WERI-Rb-1 (cell line): Measurements from ENCODE around the gene CD99L2.

ENCODE experiments used
- DNase-seq: peaks from one replicate; pipeline ENCODE4 v3.0.0-alpha.2; 2020
- H3K27ac ChIP-seq: fragments of 250-450 bp; sonication (Bioruptor Pico); 2 replicates; pipeline ENCODE4 v1.5.1; 2020; ENCODE audit warnings: mild to moderate bottlenecking, moderate library complexity
- H3K27me3 ChIP-seq: fragments of 250-450 bp; sonication (Bioruptor Pico); 2 replicates; pipeline ENCODE4 v1.5.1; 2021; ENCODE audit warnings: mild to moderate bottlenecking, low read depth, moderate library complexity; ENCODE audit not compliant: insufficient read depth, severe bottlenecking
- H3K36me3 ChIP-seq: fragments of 250-450 bp; sonication (Bioruptor Pico); 2 replicates; pipeline ENCODE4 v1.5.1; 2020; ENCODE audit warnings: mild to moderate bottlenecking, moderate library complexity
- H3K4me3 ChIP-seq: 2 replicates; pipeline ENCODE4 v1.5.1; 2011; ENCODE audit warnings: low read depth, mild to moderate bottlenecking, control low read depth, low read length
- H3K9me3 ChIP-seq: fragments of 250-450 bp; sonication (Bioruptor Pico); 2 replicates; pipeline ENCODE4 v1.5.1; 2021; ENCODE audit warnings: mild to moderate bottlenecking, moderate library complexity; ENCODE audit not compliant: severe bottlenecking
- CTCF ChIP-seq: IDR thresholded peaks from 2 replicates; pipeline ENCODE4 v1.5.1; 2011; ENCODE audit warnings: low read depth, mild to moderate bottlenecking, control low read depth, inconsistent platforms, low read length

Gene CD99L2

GRCh38 chrX:150842198-150842685 lies 56.2 kb downstream of the CD99L2 start:
- H3K27me3 ChIP-seq: no peaks in the 10 kb centered on the region
- H3K36me3 ChIP-seq: no peaks in the 10 kb centered on the region
- no peak overlapping the region for H3K27ac ChIP-seq
- H3K9me3 ChIP-seq: no peaks in the 10 kb centered on the region
- no peak for DNase-seq
- no peak overlapping the region for H3K4me3 ChIP-seq
- TF ChIP-seq CTCF: no peak

- Histone ChIP-seq H3K27ac (no peak overlapping the region), H3K36me3 (no peaks in the 10 kb centered on the region), H3K4me3 (no peak overlapping the region), H3K27me3 (no peaks in the 10 kb centered on the region), H3K9me3 (no peaks in the 10 kb centered on the region)
- TF ChIP-seq CTCF: no peak
- DNase-seq: no peak
These were observed 56.8 kb downstream of the CD99L2 start for GRCh38 chrX:150841456-150842197.

- no peak for TF ChIP-seq CTCF
- Histone ChIP-seq H3K36me3 (no peaks in the 10 kb centered on the region), H3K9me3 (peaks cover 2% of the 10 kb centered on the region), H3K27ac (no peak overlapping the region), H3K4me3 (no peak overlapping the region), H3K27me3 (no peaks in the 10 kb centered on the region)
- DNase-seq: no peak
These were observed 60.6 kb downstream of the CD99L2 start for GRCh38 chrX:150837845-150838244.

- Histone ChIP-seq H3K27ac (no peak overlapping the region), H3K4me3 (no peak overlapping the region), H3K27me3 (no peaks in the 10 kb centered on the region), H3K9me3 (peaks cover 2% of the 10 kb centered on the region), H3K36me3 (no peaks in the 10 kb centered on the region)
- DNase-seq: no peak
- no peak for TF ChIP-seq CTCF
These were observed 63.8 kb downstream of the CD99L2 start for GRCh38 chrX:150834695-150835094.

GRCh38 chrX:150833454-150834056 lies 64.9 kb downstream of the CD99L2 start:
- DNase-seq: no peak
- no peak overlapping the region for H3K27ac ChIP-seq
- no peak for TF ChIP-seq CTCF
- peaks cover 2% of the 10 kb centered on the region for H3K9me3 ChIP-seq
- H3K36me3 ChIP-seq: no peaks in the 10 kb centered on the region
- H3K27me3 ChIP-seq: no peaks in the 10 kb centered on the region
- H3K4me3 ChIP-seq: no peak overlapping the region
